Ovary (tissue), 9 donors: ENCODE data around the gene SLC49A4. TPM values are rescaled to one million over a fixed set of nuclear protein-coding genes. Genes with fewer than 3 reads are reported as not detected.

Experiments used
- DNase-seq, 5 donors: peaks; one replicate each; pipeline ENCODE4 v3.0.0-alpha.2; 2019 to 2020
- H3K27ac ChIP-seq, 2 donors: fragments of 200-600 bp; one replicate each; pipeline versions ENCODE4 v1.5.1 to v1.8.0; 2019 to 2022
- H3K27me3 ChIP-seq: fragments of 200-600 bp; one replicate; pipeline ENCODE4 v1.8.0; 2022
- H3K36me3 ChIP-seq: fragments of 200-600 bp; sonication (generic); one replicate; pipeline ENCODE4 v1.5.1; 2019
- H3K4me1 ChIP-seq: one replicate; pipeline ENCODE4 v1.8.1; 2013; ENCODE audit warnings: mild to moderate bottlenecking, moderate library complexity; ENCODE audit not compliant: insufficient read depth
- H3K4me3 ChIP-seq: fragments of 200-600 bp; sonication (generic); one replicate; pipeline ENCODE4 v1.5.1; 2017
- H3K9me3 ChIP-seq, 2 donors: fragments of 200-600 bp in 1 of 2; sonication (generic) in 1 of 2; one replicate each; pipeline versions ENCODE4 v1.5.1 to v1.8.1; 2013 to 2019; ENCODE audit warnings: mild to moderate bottlenecking in 1 of 2, moderate library complexity in 1 of 2
- CTCF ChIP-seq, 3 donors: fragments of 450-650 bp in 2 of 3; fragments of 200-600 bp in 1 of 3; IDR thresholded peaks; one replicate each; pipeline versions ENCODE4 v1.5.1 to v1.8.0; 2016 to 2022; ENCODE audit warnings: antibody characterized with exemption in 3 of 3, mild to moderate bottlenecking in 1 of 3
- EP300 ChIP-seq: sonication (generic); formaldehyde crosslinking; IDR thresholded peaks from one replicate; pipeline ENCODE4 v1.6.1; 2017; ENCODE audit warnings: antibody characterized with exemption
- POLR2A ChIP-seq: fragments of 450-650 bp; IDR thresholded peaks from one replicate; pipeline ENCODE4 v1.6.1; 2017; ENCODE audit warnings: antibody characterized with exemption, mild to moderate bottlenecking, moderate library complexity
- WGBS, 3 donors: extraction: QIAGEN DNeasy Blood & Tissue Kit in 1 of 3; methylation state at CpG; one replicate each; pipeline versions ENCODE4 v1.1.5 to v1.1.7; 2013 to 2017; 5-methylcytosine and 5-hydroxymethylcytosine counted together
- intact Hi-C, 4 donors: fragments of 100-400 bp; cut with DNase I; formaldehyde crosslinking; loops; one replicate each; pipeline versions ENCODE4 v1.11.0 to v1.15.1; 2022 to 2023
- polyA plus RNA-seq, 2 donors: library from polyadenylated mRNA; stranded (reverse); fragments of 200-250 nt in 1 of 2; fragments of 350-450 nt in 1 of 2; fragmentation: Illumina TruSeq in 1 of 2; extraction: RNeasy Lipid Tissue Mini Kit (QIAGEN cat#74804) in 1 of 2; gene quantifications; one replicate each; pipeline ENCODE4 v1.2.3, GENCODE V29; 2013 to 2014
- total RNA-seq, 7 donors: library from RNA; depleted of rRNA in 2 of 7; stranded (reverse); fragments of >200 nt in 2 of 7; fragmentation: NEBNext Ultra II Directional in 3 of 7; extraction: Animal tissue kit (Norgen Biotek cat#: 25700) in 3 of 7; gene quantifications; one replicate each; pipeline versions ENCODE4 v1.1.0 to v1.2.4, GENCODE V29; 2016 to 2023
- donor health status: DM: no; HTN: no; CAD: no; lungs with moderate emphysema.
- donor health status: DM: no; HTN: no; CAD: no.
- donor health status: Bipolar disorder and iron deficiency.
- donor health status: DM: yes; HTN: yes; CAD: no.
- donor health status: DM: no; HTN: no; CAD: no.
- donor health status: DM: yes; HTN: yes; CAD: no.

The SLC49A4 gene
- total and polyA plus RNA-seq, 9 donors = 3.7 to 17.8 (median 8.3) TPM

- intact Hi-C loops = no loop called here
- H3K36me3 ChIP-seq = no peaks in the 10 kb centered on the region
- H3K27ac ChIP-seq = no peak overlapping the region
- H3K4me3 ChIP-seq = no peak overlapping the region
- DNase-seq = no peak
- TF ChIP-seq EP300 = no peak
- TF ChIP-seq CTCF (IDR thresholded peaks at IDR 0.05) = no peak
- TF ChIP-seq POLR2A = no peak
- H3K27me3 ChIP-seq = no peaks in the 10 kb centered on the region
- peaks cover 1% of the 10 kb centered on the region for H3K4me1 ChIP-seq
- WGBS, 3 donors = 95 to 100% (median 98%) methylated on average over 1 of the region's 1 CpG
- no peaks in the 10 kb centered on the region for H3K9me3 ChIP-seq
Measured at GRCh38 chr3:122802323-122802722, 7.5 kb downstream of the SLC49A4 start.

- 93 to 94% (median 94%) methylated on average over 2 of the region's 2 CpGs for WGBS, 3 donors
- Histone ChIP-seq H3K4me3 (no peak overlapping the region), H3K4me1 (peaks cover 1% of the 10 kb centered on the region), H3K27me3 (no peaks in the 10 kb centered on the region), H3K27ac (no peak overlapping the region), H3K36me3 (no peaks in the 10 kb centered on the region), H3K9me3 (no peaks in the 10 kb centered on the region)
- intact Hi-C loops = no loop called here
- TF ChIP-seq EP300 = no peak
- no peak for TF ChIP-seq CTCF (IDR thresholded peaks at IDR 0.05)
- no peak for TF ChIP-seq POLR2A
- DNase-seq = no peak
Measured at GRCh38 chr3:122803977-122804376, 9.1 kb downstream of the SLC49A4 start.

GRCh38 chr3:122810734-122811133, 15.9 kb downstream of the SLC49A4 start:
- no peaks in the 10 kb centered on the region for H3K36me3 ChIP-seq
- H3K27ac ChIP-seq = no peak overlapping the region
- intact Hi-C loops = no loop called here
- H3K9me3 ChIP-seq = no peaks in the 10 kb centered on the region
- no peaks in the 10 kb centered on the region for H3K27me3 ChIP-seq
- no peak for DNase-seq
- H3K4me1 ChIP-seq = no peaks in the 10 kb centered on the region
- TF ChIP-seq CTCF (IDR thresholded peaks at IDR 0.05) (no peak), EP300 (no peak), POLR2A (no peak)
- H3K4me3 ChIP-seq = no peak overlapping the region

GRCh38 chr3:122816587-122816986, 21.7 kb downstream of the SLC49A4 start:
- DNase-seq = no peak
- no peaks in the 10 kb centered on the region for H3K36me3 ChIP-seq
- 36 to 59% (median 51%) methylated on average over 2 of the region's 2 CpGs for WGBS, 3 donors
- H3K27me3 ChIP-seq = no peaks in the 10 kb centered on the region
- TF ChIP-seq CTCF (IDR thresholded peaks at IDR 0.05) (no peak), POLR2A (no peak), EP300 (no peak)
- H3K9me3 ChIP-seq = no peaks in the 10 kb centered on the region
- no peak overlapping the region for H3K4me3 ChIP-seq
- intact Hi-C loops = no loop called here
- H3K27ac ChIP-seq = no peak overlapping the region
- no peaks in the 10 kb centered on the region for H3K4me1 ChIP-seq
